GM08714 (cell line): ENCODE results near the gene GANAB.
"Not testable (repeated sequence)": the region's sequence is repeated elsewhere in the genome, so short reads cannot be mapped to it uniquely, and the experiment has no call there.

Experiments
- H3K4me3 ChIP-seq: fragments of 200-500 bp; sonication (Bioruptor generic); 2 replicates; pipeline ENCODE4 v1.5.1; 2014; ENCODE audit warnings: mild to moderate bottlenecking, low read length, inconsistent platforms
- ZNF274 ChIP-seq: IDR thresholded peaks from 2 replicates; pipeline ENCODE4 v1.6.1; 2012; ENCODE audit warnings: mild to moderate bottlenecking, low read depth, low read length

GANAB gene

GRCh38 chr11:62592146-62592815, 54.1 kb downstream of the GANAB start:
- H3K4me3 ChIP-seq, result peak overlapping the region; percentile 59; the same call in 1 of the 2 replicates
- TF ChIP-seq ZNF274, result no peak

GRCh38 chr11:62591448-62592145, 54.8 kb downstream of the GANAB start, which contains the start of gene TUT1:
TUT1 (minus strand) TSS chr11:62591523; CDS start chr11:62591485, 38 bp downstream.
- TF ChIP-seq ZNF274, result no peak
- H3K4me3 ChIP-seq, result peak within 1 kb of the TSS; percentile 88

- TF ChIP-seq ZNF274, result no peak
- no peak overlapping the region for H3K4me3 ChIP-seq
Measured at GRCh38 chr11:62588966-62589637, 57.3 kb downstream of the GANAB start.

GRCh38 chr11:62585356-62585755, 61.1 kb downstream of the GANAB start:
- H3K4me3 ChIP-seq, result not testable (repeated sequence)

- not testable (repeated sequence) for H3K4me3 ChIP-seq
Measured at GRCh38 chr11:62581735-62582134, 64.7 kb downstream of the GANAB start.

GRCh38 chr11:62580959-62581715, 65.3 kb downstream of the GANAB start:
- no peak for TF ChIP-seq ZNF274
- H3K4me3 ChIP-seq, result no peak overlapping the region

GRCh38 chr11:62579252-62579651, 67.2 kb downstream of the GANAB start:
- TF ChIP-seq ZNF274, result no peak
- no peak overlapping the region for H3K4me3 ChIP-seq

GRCh38 chr11:62578541-62578940, 67.9 kb downstream of the GANAB start:
- TF ChIP-seq ZNF274, result no peak
- no peak overlapping the region for H3K4me3 ChIP-seq

GRCh38 chr11:62577046-62577714, 69.2 kb downstream of the GANAB start:
- H3K4me3 ChIP-seq, result no peak overlapping the region
- no peak for TF ChIP-seq ZNF274

- no peak overlapping the region for H3K4me3 ChIP-seq
- no peak for TF ChIP-seq ZNF274
Measured at GRCh38 chr11:62575837-62576236, 70.6 kb downstream of the GANAB start.

GRCh38 chr11:62575156-62575555, 71.3 kb downstream of the GANAB start:
- H3K4me3 ChIP-seq, result peak overlapping the region; percentile 68; the same call in 1 of the 2 replicates
- no peak for TF ChIP-seq ZNF274
